Gastrocnemius medialis (tissue), 4 donors: ENCODE results near the gene LMX1B.

Experiments
- CTCF ChIP-seq, 5 experiments: fragments of 450-650 bp in 3 of 5; fragments of 200-600 bp in 2 of 5; sonication (generic) in 2 of 5; IDR thresholded peaks in 4 of 5; conservative IDR thresholded peaks in 1 of 5; 1 replicate in 4 of 5; 2 replicates in 1 of 5; pipeline ENCODE4 v1.5.1; 2016 to 2019; ENCODE audit warnings: antibody characterized with exemption in 5 of 5, mild to moderate bottlenecking in 3 of 5, moderate library complexity in 3 of 5
- POLR2A ChIP-seq, 2 donors: fragments of 450-650 bp; IDR thresholded peaks; one replicate each; pipeline ENCODE4 v1.6.1; 2017; ENCODE audit warnings: antibody characterized with exemption in 2 of 2, mild to moderate bottlenecking in 2 of 2, moderate library complexity in 2 of 2

GRCh38 chr9:126613651-126614050, at the start of gene LMX1B:
- TF ChIP-seq POLR2A (IDR thresholded peaks at IDR 0.05) = no peak
- TF ChIP-seq CTCF (IDR thresholded peaks at IDR 0.05 in 4 of 5, conservative IDR thresholded peaks at IDR 0.05 in 1 of 5) = no peak
